ENCODE measurements around the gene ATP5ME. TPM values are rescaled to one million over a fixed set of nuclear protein-coding genes. Genes with fewer than 3 reads are reported as not detected.

Gene ATP5ME
- total RNA-seq, 4 donors from 2014 or later, result 123 to 273 (median 193) TPM

DNA sequence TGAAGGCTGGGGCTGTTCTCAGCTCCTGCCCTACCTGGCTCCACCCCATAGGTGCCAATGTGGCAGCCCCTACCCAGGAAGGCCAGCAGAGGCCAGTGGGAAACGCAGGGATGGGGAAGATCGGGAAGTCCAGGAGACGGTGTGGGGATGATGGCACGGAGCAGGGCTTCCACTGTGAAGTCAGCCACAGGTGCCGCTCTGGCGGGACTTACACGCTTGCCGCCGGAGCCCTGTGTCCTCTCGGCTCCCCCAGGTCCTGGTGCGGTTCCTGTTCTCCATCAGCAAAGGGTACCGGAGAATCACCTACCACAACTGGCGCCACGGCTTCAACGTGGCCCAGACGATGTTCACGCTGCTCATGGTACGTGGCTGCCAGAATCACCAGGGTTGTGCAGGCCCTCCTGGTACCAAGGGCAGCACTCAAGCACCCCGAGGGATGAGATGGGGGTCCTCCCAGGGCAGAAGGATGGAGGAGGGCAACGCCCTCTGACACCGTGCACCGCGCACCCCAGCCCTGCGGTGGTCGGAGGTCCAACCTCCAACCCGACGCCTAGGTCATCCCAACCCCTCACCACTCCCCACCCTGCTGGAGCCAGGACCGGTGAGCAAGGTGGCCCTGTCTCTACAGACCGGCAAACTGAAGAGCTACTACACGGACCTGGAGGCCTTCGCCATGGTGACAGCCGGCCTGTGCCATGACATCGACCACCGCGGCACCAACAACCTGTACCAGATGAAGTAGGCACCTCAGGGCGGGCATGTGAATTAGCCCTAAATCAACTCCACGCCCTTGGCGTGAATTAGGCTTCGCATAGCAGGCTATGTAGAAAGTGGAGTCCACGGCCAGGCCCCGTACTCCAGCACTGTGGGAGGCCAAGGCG, 12.0 kb downstream of the ATP5ME start:
- TF ChIP-seq, protein P1, sequence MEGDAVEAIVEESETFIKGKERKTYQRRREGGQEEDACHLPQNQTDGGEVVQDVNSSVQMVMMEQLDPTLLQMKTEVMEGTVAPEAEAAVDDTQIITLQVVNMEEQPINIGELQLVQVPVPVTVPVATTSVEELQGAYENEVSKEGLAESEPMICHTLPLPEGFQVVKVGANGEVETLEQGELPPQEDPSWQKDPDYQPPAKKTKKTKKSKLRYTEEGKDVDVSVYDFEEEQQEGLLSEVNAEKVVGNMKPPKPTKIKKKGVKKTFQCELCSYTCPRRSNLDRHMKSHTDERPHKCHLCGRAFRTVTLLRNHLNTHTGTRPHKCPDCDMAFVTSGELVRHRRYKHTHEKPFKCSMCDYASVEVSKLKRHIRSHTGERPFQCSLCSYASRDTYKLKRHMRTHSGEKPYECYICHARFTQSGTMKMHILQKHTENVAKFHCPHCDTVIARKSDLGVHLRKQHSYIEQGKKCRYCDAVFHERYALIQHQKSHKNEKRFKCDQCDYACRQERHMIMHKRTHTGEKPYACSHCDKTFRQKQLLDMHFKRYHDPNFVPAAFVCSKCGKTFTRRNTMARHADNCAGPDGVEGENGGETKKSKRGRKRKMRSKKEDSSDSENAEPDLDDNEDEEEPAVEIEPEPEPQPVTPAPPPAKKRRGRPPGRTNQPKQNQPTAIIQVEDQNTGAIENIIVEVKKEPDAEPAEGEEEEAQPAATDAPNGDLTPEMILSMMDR (IDR thresholded peaks at IDR 0.05; ENCODE audit: low read depth), result no peak

DNA sequence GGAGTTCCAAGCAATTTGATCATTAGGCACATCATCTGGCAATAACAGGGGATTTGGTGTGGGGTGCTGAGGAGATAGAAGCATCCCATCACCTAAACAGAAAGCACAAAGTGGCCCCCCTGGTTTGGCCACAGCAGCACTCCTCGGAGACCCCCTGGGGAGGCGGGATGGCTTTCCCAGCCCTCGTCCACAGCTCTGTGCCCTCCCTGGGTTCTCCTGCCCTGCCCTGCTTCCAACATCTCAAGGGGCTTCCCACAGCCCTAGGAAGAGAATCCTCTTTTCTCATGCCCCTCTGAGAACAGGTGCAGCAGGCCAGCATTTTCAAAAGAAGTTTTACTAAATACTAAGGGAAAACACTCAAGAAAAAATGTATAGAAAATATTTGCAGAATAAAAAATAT, 12.8 kb downstream of the ATP5ME start:
- TF ChIP-seq, protein P1 (IDR thresholded peaks at IDR 0.05; ENCODE audit: low read depth), result no peak

GRCh38 chr4:660401-660800, 13.7 kb downstream of the ATP5ME start:
- TF ChIP-seq, protein P1 (IDR thresholded peaks at IDR 0.05; ENCODE audit: low read depth), result no peak

GRCh38 chr4:659851-660250, 14.2 kb downstream of the ATP5ME start:
- TF ChIP-seq, protein P1 (IDR thresholded peaks at IDR 0.05; ENCODE audit: low read depth), result no peak

DNA sequence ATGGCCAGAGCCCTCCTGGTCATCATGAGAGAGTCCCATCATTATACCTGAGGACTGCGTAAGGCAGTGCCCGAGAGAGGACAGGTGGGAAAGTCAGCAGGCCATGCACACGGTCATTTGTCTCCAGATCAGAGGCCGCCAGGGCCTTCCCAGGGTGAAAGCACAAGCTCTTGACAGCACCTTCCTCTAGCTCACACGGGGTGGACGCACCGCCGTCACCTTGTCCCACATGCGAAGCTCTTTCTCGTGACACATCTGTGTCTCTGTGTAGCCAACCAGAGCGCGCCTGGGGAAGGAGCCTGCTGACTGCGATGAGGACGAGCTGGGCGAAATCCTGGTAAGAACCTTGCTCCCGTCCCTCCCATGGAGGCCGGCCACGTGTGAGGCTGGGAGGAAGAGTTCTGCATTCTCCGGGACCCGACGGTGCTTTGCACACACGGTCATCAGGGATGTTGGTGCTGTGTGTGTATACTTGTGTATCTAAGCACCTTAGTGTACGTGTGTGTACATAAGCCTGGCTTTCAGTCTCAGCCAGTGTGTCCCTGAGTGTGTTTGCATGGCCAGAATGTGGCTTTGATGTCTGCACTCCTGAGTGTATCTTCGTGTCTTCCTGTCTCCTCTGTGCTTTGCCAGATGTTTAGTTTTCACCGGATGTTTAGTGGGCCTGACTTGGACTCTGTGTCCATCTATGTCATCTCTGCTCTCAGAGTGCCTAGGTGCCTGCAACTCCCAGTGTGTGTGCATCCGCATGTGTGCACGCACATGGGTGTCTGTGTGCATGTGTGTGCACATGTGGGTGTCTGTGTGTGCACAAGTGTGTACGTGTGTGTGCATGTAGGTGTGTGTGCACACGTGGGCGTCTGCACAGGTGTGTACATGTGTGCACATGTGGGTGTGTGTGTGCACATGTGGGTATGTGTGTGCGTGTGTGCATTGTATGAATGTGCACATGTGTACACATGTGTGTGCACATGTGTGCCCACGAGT, 15.1 kb downstream of the ATP5ME start:
- TF ChIP-seq, protein P1 (IDR thresholded peaks at IDR 0.05; ENCODE audit: low read depth), result no peak

DNA sequence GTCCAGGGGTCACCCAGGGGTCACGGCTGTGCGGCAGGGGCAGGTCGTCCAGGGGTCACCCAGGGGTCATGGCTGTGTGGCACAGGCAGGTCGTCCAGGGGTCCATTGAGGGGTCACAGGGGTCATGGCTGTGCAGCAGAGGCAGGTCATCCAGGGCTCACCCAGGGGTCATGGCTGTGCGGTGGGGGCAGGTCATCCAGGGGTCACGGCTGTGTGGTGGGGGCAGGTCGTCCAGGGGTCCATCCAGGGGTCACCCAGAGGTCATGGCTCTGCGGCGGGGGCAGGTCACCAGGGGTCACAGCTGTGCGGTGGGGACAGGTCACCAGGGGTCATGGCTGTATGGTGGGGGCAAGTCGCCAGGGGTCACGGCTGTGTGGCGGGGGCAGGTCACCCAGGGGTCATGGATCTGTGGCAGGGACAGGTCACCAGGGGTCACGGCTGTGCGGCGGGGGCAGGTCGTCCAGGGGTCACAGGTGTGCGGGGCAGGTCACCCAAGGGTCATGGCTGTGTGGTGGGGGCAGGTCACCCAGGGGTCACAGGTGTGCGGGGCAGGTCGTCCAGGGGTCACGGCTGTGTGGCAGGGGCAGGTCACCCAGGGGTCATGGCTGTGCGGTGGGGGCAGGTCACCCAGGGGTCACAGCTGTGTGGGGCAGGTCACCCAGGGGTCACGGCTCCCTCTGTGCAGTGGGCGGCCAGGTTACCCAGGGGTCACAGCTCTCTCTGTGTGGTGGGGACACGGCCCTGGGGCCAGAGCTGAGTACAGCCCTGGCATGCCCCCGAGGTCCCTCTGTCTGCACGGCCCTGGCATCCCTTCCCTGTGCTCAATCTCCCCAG, 16.0 kb downstream of the ATP5ME start:
- TF ChIP-seq, protein P1 (IDR thresholded peaks at IDR 0.05; ENCODE audit: low read depth), result no peak

All from subcutaneous adipose tissue (tissue), 4 donors.